ENCODE results near the gene TP53BP2.

DNA sequence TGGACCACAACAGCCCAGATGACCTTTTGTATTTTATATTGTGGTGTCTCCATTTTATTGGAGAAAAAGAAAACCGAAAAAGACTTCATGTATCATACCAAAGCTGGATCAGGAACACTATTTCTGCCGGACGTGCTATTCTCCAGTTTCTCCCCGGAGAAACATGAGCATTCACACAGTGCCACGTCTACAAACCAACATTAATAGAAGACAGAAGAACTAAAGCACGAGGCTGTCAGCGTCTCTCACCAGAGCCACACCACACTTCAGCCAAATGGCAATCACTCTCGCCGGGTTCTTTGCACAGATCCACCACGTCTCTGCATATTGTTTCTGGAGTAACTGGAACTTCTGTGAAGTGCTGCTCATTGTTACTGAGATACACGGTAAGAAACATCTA, 24.8 kb downstream of the TP53BP2 start:
- TF ChIP-seq, protein P1, sequence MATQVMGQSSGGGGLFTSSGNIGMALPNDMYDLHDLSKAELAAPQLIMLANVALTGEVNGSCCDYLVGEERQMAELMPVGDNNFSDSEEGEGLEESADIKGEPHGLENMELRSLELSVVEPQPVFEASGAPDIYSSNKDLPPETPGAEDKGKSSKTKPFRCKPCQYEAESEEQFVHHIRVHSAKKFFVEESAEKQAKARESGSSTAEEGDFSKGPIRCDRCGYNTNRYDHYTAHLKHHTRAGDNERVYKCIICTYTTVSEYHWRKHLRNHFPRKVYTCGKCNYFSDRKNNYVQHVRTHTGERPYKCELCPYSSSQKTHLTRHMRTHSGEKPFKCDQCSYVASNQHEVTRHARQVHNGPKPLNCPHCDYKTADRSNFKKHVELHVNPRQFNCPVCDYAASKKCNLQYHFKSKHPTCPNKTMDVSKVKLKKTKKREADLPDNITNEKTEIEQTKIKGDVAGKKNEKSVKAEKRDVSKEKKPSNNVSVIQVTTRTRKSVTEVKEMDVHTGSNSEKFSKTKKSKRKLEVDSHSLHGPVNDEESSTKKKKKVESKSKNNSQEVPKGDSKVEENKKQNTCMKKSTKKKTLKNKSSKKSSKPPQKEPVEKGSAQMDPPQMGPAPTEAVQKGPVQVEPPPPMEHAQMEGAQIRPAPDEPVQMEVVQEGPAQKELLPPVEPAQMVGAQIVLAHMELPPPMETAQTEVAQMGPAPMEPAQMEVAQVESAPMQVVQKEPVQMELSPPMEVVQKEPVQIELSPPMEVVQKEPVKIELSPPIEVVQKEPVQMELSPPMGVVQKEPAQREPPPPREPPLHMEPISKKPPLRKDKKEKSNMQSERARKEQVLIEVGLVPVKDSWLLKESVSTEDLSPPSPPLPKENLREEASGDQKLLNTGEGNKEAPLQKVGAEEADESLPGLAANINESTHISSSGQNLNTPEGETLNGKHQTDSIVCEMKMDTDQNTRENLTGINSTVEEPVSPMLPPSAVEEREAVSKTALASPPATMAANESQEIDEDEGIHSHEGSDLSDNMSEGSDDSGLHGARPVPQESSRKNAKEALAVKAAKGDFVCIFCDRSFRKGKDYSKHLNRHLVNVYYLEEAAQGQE (IDR thresholded peaks at IDR 0.05; ENCODE audit: borderline replicate concordance): no peak
- no peak for TF ChIP-seq RAD21 (conservative IDR thresholded peaks at IDR 0.05)

Data from neural cell (in vitro differentiated cells).